PFSK-1 (cell line): ENCODE measurements around the gene FBXO47.

ENCODE experiments used
- FOXP2 ChIP-seq: optimal IDR thresholded peaks from 2 replicates; pipeline ENCODE3; 2011; ENCODE audit warnings: borderline replicate concordance, control low read depth, inconsistent platforms; ENCODE audit not compliant: insufficient read depth; ENCODE audit errors: extremely low read length, extremely low read depth
- POLR2AphosphoS5 ChIP-seq: IDR thresholded peaks from 2 replicates; pipeline ENCODE4 v1.6.1; 2012; ENCODE audit warnings: low read depth, mild to moderate bottlenecking, control low read depth, low read length, moderate library complexity
- SIN3A ChIP-seq: IDR thresholded peaks from 2 replicates; pipeline ENCODE4 v1.6.1; 2012; ENCODE audit warnings: mild to moderate bottlenecking, low read length, moderate library complexity, borderline replicate concordance; ENCODE audit not compliant: insufficient read depth
- TAF1 ChIP-seq: IDR thresholded peaks from 2 replicates; pipeline ENCODE4 v1.6.1; 2012; ENCODE audit warnings: low read length, control low read depth, borderline replicate concordance; ENCODE audit not compliant: insufficient read depth
- TF ChIP-seq, protein P1 (sequence below), 2 experiments: IDR thresholded peaks; 2 replicates each; pipeline versions ENCODE4 v1.6.1 to v1.8.0; 2011 to 2012; ENCODE audit warnings: low read depth in 2 of 2, low read length in 2 of 2, control low read depth in 1 of 2, inconsistent platforms in 1 of 2, mild to moderate bottlenecking in 1 of 2, moderate library complexity in 1 of 2; ENCODE audit not compliant: insufficient read depth in 1 of 2

FBXO47 gene

DNA sequence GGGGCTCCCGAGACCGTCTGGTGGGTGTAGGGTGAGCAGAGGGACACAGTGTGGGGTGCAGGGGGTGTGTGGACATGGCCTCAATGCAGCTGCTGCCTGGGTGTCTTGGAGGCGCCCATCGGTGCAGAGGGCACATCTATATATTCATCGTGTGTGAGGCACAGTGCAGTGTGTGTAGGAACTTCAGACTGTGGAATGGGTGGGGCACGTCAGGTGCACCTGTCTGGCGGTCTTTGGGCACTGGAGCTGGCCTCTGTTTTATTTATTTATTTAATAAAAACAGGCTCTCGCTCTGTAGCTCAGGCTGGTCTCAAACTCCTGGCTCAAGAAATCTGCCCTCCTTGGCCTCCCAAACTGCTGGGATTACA lies 80.6 kb downstream of the FBXO47 start:
- TF ChIP-seq SIN3A: no peak
- TF ChIP-seq, protein P1, sequence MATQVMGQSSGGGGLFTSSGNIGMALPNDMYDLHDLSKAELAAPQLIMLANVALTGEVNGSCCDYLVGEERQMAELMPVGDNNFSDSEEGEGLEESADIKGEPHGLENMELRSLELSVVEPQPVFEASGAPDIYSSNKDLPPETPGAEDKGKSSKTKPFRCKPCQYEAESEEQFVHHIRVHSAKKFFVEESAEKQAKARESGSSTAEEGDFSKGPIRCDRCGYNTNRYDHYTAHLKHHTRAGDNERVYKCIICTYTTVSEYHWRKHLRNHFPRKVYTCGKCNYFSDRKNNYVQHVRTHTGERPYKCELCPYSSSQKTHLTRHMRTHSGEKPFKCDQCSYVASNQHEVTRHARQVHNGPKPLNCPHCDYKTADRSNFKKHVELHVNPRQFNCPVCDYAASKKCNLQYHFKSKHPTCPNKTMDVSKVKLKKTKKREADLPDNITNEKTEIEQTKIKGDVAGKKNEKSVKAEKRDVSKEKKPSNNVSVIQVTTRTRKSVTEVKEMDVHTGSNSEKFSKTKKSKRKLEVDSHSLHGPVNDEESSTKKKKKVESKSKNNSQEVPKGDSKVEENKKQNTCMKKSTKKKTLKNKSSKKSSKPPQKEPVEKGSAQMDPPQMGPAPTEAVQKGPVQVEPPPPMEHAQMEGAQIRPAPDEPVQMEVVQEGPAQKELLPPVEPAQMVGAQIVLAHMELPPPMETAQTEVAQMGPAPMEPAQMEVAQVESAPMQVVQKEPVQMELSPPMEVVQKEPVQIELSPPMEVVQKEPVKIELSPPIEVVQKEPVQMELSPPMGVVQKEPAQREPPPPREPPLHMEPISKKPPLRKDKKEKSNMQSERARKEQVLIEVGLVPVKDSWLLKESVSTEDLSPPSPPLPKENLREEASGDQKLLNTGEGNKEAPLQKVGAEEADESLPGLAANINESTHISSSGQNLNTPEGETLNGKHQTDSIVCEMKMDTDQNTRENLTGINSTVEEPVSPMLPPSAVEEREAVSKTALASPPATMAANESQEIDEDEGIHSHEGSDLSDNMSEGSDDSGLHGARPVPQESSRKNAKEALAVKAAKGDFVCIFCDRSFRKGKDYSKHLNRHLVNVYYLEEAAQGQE (IDR thresholded peaks at IDR 0.05; ENCODE audit: insufficient read depth in 1 of 2, low read depth in 2 of 2, low read length in 2 of 2): no peak
- TF ChIP-seq FOXP2: no peak
- no peak for TF ChIP-seq TAF1
- no peak for TF ChIP-seq POLR2AphosphoS5
